ENCODE results near the gene SH3RF3. TPM values are rescaled to one million over a fixed set of nuclear protein-coding genes. Genes with fewer than 3 reads are reported as not detected.

The SH3RF3 gene
- total RNA-seq, 1 donor from 2014 or later, result 35.8 TPM

DNA sequence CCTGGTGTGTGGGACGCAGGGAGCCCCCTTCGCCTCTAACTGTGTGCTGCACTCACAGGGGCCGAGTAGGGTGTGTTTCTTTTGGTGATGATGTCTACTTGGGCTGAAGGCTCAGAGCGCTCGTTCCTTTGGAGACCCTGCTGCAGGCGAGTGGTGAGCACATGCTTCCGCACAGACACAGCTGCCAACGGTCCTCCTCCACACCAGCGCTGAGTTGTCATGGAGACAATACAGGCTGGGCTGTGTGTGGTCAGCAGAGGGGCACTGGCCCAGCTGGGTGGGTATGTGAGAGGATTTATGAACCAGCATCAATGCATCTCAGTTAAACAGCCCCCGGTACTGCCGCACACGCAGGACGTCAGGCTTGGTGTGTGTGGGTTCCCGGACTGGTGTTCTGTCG, 143.5 kb downstream of the SH3RF3 start:
- no peak for DNase-seq (ENCODE audit: extremely low read depth, low read depth, low spot score)

DNA sequence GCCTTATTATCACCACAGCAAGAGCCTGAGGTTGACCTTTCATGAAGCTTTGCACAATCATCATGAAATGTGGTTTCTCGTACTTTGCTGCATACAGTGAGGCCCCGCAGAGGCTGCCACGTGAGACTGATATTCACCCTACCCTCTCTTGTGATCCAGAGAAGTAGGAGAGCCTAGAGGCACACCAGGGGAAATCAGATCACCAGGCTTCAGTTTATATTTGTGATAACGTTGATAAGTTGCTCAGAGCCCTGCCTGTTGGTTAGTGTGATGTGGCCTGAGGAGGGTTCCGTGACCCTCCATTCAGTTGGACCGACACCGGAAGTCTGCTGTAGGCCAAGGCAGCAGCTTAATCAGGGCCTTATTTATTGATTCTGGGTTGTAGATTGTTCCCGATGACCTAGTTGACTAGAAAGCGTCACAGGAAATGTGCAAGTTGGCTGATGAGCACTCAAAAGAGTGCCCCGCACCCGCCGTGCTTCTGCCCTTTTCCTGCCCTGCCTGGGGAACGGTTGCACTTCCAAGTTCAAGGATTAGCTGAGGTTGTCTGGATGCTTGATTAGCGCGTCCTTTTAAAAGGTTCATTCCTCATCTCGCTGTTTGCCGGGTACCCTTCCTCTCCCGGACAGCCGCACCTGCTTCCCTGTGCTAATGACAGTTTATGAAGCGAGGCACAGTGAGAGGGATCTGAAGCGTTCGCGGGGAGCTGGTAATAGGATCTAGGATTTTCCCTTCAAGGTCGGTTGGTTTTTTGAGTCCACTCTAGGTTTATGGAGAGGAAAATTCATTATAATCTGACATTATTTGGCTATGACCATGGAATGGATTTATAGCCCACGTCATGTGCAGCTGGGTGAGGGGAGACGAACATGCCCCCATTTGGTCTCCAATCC, 146.4 kb downstream of the SH3RF3 start:
- peak; percentile 56 for DNase-seq (ENCODE audit: extremely low read depth, low read depth, low spot score)

DNA sequence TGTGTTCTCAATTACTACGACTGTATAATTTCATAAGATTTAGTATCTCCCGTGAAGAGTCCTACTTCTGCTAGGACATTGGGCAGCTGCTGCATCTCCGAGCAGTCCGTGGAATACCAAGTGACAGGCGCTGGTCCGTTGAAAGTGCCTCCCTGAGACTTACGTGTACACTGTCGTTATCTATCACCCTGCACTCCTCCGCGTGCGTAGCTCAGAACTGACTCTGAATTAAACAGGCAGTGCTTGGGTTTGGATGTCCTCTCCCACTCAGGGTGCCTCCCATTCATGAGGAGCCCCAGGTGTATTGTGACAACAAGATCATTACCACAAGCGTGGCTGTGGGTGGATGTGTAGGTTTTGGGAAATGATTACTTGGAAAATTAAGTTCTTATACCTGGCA, 148.4 kb downstream of the SH3RF3 start:
- no peak for DNase-seq (ENCODE audit: extremely low read depth, low read depth, low spot score)

DNA sequence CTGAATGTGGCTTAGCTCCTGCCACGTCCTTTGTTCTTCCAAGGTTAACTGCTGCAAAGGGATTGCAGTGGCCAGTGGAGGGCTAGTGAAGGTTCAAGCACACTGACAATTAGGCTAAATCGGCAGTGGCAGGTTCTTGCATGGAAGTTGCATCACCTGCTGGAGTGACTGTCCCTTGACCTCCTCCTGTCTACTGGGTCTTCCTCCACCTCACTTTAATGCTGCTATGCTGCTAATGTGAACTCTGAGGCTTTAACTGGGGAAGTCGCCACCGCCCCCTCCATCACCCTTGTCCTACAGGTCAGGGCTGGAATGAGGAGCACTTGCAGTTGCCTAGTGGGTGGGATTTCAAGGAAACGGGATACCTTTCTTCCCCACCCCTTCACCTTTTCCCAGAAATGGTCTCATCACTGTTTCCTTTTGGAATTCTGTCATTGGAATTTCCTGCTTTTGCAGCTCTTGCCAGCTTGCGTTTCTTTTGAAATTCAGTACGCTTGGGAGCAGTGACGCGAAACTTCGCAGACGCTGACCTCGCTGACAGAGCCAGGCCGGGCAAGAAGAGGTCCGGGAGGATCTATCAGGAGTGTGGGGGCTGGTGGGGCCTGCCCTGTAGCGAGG, 150.3 kb downstream of the SH3RF3 start:
- peak; percentile 39 for DNase-seq (ENCODE audit: extremely low read depth, low read depth, low spot score)

DNA sequence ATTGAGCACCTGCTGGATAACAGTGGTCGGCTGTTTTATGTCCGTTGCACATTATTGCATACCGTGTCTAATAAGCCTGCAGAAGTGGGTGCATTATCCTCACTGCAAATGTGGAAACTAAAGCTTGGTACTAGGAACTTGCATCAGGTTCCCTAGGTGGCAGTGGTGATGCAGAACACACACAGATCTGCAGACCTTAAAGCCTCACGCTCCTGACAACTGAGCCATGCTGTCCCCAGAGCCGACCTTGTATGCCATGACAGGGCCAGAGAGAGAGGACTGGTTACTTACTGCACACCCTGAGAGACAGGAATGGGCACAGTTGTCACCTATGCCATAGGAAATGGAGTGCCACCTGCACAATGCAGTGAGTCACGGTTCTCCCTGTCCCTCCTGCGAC, 151.8 kb downstream of the SH3RF3 start:
- no peak for DNase-seq (ENCODE audit: extremely low read depth, low read depth, low spot score)

DNA sequence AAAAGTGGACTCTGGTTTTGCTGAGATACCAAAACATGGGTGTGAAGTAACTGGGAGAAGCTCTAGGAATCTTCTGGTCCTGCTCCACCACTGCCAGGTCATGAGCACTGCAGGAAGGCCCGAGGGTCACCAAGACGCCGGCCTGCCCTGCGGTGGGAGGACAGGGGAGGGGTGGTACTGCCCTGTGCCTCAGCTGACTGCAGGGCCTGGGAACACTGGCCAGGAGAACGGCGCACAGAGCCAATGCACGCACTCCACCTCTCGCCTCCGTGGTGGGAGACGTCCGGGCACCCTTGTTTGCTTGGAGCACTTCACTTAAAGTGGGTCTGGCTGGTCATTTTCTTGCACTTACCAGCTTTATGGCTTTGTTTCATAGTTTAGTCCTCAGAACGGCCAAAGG, 153.4 kb downstream of the SH3RF3 start:
- no peak for DNase-seq (ENCODE audit: extremely low read depth, low read depth, low spot score)

DNA sequence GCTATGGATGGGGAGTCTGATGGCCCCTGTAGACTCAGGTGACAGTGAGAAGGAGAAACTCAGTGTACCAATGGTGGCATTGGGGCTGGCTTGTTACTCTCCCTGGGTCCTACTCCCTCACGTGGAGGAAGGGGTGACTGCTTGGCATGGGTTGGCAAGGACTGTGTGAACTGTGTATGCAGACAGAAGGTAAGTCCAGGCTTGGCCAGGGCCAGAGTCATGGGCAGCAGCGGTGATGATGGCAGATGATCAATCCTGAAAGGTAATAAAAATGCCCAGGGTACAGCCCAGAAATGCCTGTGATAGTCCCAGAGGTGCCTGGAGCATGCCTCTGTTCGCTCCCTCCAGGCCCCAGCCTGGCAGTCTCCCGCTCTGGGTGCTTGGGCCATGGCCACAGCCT, 153.9 kb downstream of the SH3RF3 start:
- DNase-seq (ENCODE audit: extremely low read depth, low read depth, low spot score), result no peak

DNA sequence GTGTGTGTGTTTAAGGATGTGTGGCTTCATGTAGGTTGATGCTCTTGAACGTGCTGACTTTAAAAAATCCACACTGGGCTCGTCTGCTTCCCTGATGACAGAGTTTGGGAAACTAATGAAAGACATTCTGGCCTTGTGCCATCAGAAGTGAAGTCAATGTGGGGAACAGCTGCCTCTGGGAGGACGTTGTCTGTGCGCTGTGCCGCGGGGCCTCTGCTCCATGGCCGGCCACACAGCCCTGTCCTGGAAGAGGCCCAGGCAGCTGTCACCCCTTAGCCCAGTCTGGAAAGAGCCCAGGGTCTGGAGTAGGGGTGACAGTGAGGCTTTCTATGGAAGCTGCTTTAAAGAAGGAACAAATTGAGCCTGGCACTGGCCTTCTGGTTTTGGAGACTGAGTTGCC, 155.8 kb downstream of the SH3RF3 start:
- DNase-seq (ENCODE audit: extremely low read depth, low read depth, low spot score), result no peak

DNA sequence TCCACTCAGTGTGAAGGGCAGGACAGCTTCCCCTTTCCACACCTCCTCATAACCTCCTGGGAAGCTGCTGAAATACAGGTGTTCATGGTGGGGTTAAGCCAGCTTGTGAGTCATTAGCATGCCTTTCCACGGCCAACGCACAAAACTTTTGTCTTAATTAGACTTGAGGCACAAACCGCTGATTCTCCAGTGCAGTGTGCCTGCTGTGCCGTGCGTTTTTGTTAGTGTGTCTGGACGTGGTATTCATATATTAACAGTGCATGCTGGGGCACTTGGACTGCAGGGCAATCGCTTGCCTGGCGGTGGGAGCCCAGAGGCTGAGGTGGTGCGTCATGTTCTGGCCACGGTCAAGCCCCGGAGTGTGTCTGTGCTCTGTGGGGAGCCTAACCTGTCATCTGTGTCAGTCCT, 156.2 kb downstream of the SH3RF3 start:
- DNase-seq (ENCODE audit: extremely low read depth, low read depth, low spot score), result no peak

DNA sequence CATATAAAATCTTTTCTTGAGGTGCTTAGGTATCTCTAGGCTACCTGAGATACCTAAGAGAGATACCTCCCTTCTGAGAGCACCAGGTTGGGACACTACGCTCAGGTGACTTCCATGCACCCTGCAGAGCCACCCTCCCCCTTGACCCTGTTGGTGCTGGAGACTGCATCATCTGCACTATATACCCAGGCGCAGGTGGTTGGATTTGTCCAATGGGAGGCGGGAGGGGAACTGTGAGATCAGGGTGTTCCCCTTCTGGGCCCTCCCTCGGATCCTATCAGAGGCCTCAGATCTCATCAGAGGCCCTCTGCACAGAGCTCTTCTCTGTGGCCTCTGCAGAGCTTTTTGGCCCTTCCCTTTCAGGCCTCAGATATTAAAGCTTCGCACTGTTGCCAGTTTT, 158.4 kb downstream of the SH3RF3 start:
- DNase-seq (ENCODE audit: extremely low read depth, low read depth, low spot score), result no peak

DNA sequence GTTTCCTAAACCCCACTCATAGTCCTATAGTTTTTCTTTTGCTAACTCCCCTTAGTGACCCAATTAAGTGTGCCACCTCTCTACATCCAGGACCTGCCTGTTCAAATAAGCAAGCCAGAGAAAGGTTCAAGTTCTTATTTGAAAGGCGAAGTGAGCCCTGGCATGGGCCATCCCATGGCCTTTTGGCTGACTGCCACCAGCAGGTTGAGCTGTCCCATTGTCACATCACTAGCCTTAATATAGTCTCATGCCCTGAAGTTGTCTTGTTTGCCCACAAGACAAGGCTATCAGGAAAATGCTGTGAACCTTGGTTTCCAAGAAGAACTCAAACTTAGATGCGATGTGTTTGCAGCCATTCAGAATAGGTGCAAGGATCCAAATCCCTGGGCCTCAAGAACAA, 158.8 kb downstream of the SH3RF3 start:
- DNase-seq (ENCODE audit: extremely low read depth, low read depth, low spot score), result no peak

DNA sequence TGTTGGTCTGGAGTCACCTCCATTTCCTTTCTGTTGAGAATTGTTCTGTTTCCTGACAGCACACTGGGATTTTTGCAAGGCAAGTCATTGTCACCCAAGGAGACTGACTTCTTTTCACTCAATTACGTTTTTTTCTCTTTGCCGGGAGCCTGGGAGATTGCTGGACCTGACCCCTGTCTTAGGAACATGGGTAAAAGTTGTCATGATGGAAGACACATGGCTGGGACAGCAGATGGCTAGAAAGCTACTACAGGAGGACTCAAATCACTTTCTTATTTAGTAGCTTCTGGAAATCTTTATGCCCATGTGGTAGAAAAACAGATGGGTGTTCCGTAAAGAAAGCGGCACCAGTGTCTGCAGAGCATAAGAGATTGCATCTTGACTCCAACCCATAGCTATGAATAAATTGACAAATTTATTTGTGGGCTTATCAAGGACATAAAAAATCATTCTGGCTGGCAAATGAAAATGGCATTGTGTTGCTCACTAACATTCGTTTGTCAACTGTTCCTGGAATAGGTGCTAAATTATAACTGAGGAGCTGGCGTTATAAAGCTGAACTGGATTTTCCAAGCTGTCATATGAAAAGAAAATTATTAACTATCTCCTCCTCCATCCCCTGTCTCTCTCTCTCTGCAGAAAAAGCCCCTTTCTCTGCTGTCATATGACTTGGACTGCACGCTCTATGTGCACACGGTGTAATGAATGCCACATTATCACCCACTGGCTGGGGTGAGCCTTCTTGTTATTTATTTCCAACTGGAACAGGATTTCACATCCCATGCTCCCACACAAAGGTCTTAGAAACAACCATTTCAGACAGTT, 159.8 kb downstream of the SH3RF3 start:
- DNase-seq (ENCODE audit: extremely low read depth, low read depth, low spot score), result no peak

DNA sequence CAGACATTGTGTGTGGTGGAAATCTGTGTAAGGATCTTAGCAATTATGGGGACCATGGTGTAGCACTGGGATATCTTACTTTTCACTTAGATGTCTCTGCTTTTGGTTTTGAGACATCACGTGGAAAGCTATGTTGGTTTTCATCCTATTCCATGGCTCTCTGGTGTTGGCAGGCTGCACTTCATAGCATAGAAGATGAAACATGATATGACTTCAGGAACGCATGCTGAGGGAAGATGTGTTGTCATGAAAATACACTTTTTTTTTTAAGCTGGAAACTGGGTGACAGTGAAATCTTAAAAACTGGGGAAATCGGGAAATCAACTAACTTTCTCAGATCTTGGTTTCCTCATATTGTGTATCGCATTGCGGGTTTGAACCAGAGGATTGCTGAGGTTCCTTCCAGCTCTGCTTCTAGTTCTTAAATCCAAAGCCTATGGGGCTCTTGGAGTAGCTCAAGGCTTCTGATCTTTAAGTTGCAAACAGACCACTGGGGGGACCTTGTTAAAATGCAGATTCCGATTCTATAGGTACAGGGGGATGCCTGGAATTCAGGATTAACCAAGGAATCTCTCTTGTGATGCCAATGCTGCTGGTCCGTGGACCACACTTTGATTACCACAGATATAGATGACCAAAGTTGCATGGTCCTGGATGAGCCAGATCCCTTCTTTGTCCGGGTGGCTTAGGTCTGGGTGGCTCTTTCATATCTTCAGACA, 160.7 kb downstream of the SH3RF3 start:
- DNase-seq (ENCODE audit: extremely low read depth, low read depth, low spot score), result no peak

DNA sequence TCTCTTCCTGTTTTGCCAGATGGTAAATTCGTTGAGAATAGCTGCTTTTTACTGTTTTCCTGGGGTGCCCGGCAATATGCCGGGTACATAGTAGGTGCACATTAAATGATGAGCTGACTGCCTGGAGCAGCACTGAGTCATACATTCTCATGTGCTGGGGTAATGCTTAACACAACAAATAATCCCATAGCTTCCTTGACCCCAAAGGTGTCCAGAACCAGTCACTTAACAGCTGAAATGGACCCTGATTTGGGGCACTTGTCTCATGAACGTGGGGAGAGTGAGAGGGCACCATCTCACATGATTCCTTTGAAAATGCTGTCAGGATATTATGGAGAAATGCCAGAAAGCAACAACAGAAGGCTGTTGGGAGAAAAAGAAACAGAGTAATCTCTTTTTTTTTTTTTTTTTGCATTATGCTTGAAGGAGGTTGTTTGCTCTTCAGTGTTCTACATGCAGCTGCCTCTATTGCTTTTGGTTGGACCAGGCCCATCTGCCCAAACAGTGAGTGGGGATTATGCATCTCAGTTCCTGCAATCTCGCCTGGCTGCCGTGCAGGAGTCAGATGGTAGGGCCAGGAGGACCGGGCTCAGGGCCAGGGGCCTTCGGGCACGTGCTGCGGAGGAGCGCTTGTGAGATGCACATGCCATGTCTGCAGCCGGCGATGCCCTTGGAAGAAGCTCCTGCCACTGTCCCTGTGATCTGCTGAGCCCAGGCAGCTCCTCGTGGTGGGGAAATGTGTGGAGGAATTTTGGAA, 162.1 kb downstream of the SH3RF3 start:
- no peak for DNase-seq (ENCODE audit: extremely low read depth, low read depth, low spot score)

DNA sequence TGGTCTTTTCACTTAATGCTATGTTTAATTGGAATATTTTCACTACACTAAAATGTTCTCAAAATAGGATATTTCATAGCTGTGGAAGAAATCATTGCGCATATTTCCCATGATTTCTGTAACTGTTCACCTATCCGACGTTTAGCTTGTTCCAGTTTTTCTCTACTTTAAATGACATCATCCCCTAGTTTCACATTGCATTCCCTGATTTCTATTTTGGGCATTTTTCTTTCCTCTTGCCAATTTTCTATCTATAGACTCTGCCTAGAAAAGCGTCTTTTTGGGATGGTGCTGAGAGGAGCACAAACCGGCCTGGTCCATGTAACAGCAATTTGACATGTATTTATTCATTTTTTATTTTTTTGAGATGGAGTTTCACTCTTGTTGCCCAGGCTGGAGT, 163.4 kb downstream of the SH3RF3 start:
- no peak for DNase-seq (ENCODE audit: extremely low read depth, low read depth, low spot score)

DNA sequence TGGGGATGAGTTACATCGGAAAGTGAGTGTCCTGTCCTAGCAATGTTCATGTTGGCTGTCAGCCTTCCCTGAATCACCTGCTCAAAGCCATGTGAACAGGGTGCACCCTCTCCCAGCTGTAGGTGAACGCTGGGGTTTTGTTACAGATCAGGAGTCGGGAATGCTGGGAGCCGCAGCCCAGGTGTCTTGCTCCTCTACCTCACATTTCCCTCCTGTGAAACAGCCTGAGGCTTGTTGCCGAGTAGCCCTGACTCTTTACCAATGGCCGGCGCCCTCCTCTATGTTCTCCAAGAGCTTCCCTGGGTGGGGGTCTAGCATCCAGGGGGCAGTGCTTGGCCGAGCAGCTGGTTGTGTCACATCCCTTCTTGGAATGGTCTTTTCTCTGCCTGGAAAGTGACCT, 164.7 kb downstream of the SH3RF3 start:
- no peak for DNase-seq (ENCODE audit: extremely low read depth, low read depth, low spot score)

DNA sequence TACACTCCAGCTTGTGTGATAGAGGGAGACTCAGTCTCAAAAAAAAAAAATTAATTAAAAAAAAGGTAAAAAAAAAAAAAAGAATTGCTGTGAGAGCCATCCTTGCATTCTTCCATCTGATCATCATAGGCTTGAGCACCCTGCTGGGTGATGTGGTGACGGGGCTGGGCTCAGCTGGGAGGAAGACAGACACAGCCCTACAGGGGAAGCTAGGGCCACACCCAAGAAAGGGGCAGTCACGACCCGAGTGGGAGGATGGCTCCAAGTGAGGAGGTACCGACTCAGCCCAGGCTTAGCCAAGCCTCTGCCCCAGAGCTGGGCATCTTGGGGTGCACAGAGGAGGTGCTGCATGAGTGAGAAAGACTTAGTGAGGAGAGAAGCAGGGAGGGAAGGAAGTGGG, 165.5 kb downstream of the SH3RF3 start:
- no peak for DNase-seq (ENCODE audit: extremely low read depth, low read depth, low spot score)

DNA sequence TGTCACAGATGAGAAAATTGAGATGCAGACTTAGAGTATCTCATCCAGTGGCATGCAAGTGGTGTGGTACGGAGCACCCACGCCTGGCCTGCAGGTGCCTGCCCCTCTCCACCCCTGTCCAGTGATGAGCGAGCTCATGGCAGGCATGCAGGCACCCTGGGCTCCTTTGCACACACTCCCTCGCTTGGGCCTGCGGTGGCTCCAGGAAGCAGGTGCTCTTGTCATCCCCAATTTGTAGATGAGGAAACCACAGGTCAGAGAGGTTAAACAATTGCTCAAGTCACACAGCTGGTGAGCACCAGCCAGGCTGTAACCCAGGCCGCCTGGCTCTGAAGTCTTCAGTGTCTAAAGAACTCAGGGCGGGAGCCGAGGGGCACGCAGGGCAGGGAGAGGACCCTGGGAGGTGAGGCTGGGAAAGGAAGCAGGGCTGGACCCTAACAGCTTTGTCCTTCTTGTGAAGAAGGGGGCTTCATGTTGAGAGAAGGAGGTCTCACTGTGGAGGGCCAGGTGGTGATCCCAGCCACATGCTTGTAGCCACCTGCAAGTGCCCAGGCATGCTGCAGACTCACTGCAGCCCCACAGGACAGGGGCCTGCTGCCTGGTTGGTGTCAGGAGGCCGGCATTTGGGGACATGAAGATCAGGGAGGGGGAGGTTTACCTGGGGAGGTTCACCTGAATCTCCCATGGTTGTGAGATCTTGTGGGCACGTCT, 166.2 kb downstream of the SH3RF3 start:
- no peak for DNase-seq (ENCODE audit: extremely low read depth, low read depth, low spot score)

DNA sequence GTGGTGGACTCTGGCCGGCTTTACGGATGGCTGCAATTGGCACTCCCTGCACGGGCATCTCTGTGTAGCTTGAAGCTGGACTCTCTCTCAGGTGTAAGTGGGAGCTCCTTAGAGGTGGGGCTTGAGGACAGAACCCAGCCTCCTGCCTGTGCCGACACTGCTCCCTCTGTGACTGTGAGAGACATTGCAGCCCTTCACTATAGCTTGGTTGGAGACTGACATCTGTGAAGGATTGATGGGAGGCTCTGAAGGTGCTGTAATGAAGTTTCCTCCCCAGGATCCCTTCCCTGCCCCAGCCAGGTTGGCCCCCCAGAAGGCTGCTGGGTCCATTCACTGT, 166.7 kb downstream of the SH3RF3 start:
- no peak for DNase-seq (ENCODE audit: extremely low read depth, low read depth, low spot score)
